Erythroblast (primary cell): Measurements from ENCODE around the gene ZNF816.

Source experiments
- DNase-seq, 2 experiments: peaks; one replicate each; lab custom pipeline; 2025; lab: John Stamatoyannopoulos, UW
- GATA1 ChIP-seq: IDR thresholded peaks from 2 replicates; pipeline ENCODE4 v1.6.1; 2011; ENCODE audit warnings: low read depth, mild to moderate bottlenecking, control low read depth, low read length, moderate library complexity
- POLR2A ChIP-seq: IDR thresholded peaks from 2 replicates; pipeline ENCODE4 v1.6.1; 2011; ENCODE audit warnings: mild to moderate bottlenecking, low read length

Gene ZNF816

GRCh38 chr19:52962394-52963246 lies at the start of gene ZNF816:
Gene ZNF816, minus strand, starts transcription at chr19:52962881. Its CDS starts 6,792 bp downstream, at chr19:52956089.
- no peak for TF ChIP-seq GATA1
- TF ChIP-seq POLR2A, result peak; percentile 69
- peak; percentile 95 to 96 for DNase-seq

GRCh38 chr19:53012006-53012405 lies 49.3 kb upstream of the ZNF816 start:
- DNase-seq, result no peak

GRCh38 chr19:53010494-53010893 lies 47.8 kb upstream of the ZNF816 start:
- no peak for DNase-seq
- TF ChIP-seq GATA1 (no peak), POLR2A (no peak)

More at GRCh38 chr19:53012006-53012405, 49.3 kb upstream of the ZNF816 start:
- TF ChIP-seq GATA1 (no peak), POLR2A (no peak)

GRCh38 chr19:53008061-53008778 lies 45.5 kb upstream of the ZNF816 start:
- no peak for TF ChIP-seq POLR2A
- no peak for TF ChIP-seq GATA1
- DNase-seq, result no peak

- TF ChIP-seq POLR2A (no peak), GATA1 (no peak)
- DNase-seq, result no peak
These were observed 44.9 kb upstream of the ZNF816 start for GRCh38 chr19:53007606-53008005.

- DNase-seq, result no peak
- TF ChIP-seq POLR2A (no peak), GATA1 (no peak)
These were observed 44.5 kb upstream of the ZNF816 start for GRCh38 chr19:53007200-53007599.

- no peak for DNase-seq
- TF ChIP-seq GATA1 (no peak), POLR2A (no peak)
These were observed 41.6 kb upstream of the ZNF816 start for GRCh38 chr19:53004242-53004641.

- TF ChIP-seq POLR2A (no peak), GATA1 (no peak)
- no peak for DNase-seq
These were observed 39.8 kb upstream of the ZNF816 start for GRCh38 chr19:53002479-53002878.

GRCh38 chr19:52997975-52998374 lies 35.3 kb upstream of the ZNF816 start:
- no peak for TF ChIP-seq POLR2A
- TF ChIP-seq GATA1, result no peak

GRCh38 chr19:52995711-52996110 lies 33.0 kb upstream of the ZNF816 start:
- no peak for DNase-seq
- TF ChIP-seq POLR2A (no peak), GATA1 (no peak)

More at GRCh38 chr19:52997975-52998374, 35.3 kb upstream of the ZNF816 start:
- no peak for DNase-seq

GRCh38 chr19:52993342-52994178 lies 30.9 kb upstream of the ZNF816 start:
- TF ChIP-seq GATA1, result no peak
- no peak for TF ChIP-seq POLR2A
- peak; percentile 82 to 84 for DNase-seq

- TF ChIP-seq POLR2A, result no peak
- TF ChIP-seq GATA1, result no peak
- DNase-seq, result no peak
These were observed 29.7 kb upstream of the ZNF816 start for GRCh38 chr19:52992109-52993004.

- TF ChIP-seq POLR2A, result no peak
- TF ChIP-seq GATA1, result no peak
- DNase-seq, result no peak
These were observed 28.8 kb upstream of the ZNF816 start for GRCh38 chr19:52991484-52991883.
